GM12878 (cell line): ENCODE data around the gene ATF7.

Experiments used
- BHLHE40 ChIP-seq, 2 experiments: fragments of 450-650 bp in 1 of 2; IDR thresholded peaks; 2 replicates each; pipeline ENCODE4 v1.6.1; 2011 to 2017; ENCODE audit warnings: low read depth in 2 of 2, borderline replicate concordance in 1 of 2, improper control_type of control experiment in 1 of 2, low read length in 1 of 2, mild to moderate bottlenecking in 1 of 2
- EZH2 ChIP-seq: IDR thresholded peaks from 2 replicates; pipeline ENCODE4 v1.6.1; 2012; ENCODE audit warnings: low read depth, mild to moderate bottlenecking, control low read depth, inconsistent platforms, low read length, borderline replicate concordance; ENCODE audit not compliant: control insufficient read depth
- FOXM1 ChIP-seq: IDR thresholded peaks from 2 replicates; pipeline ENCODE4 v1.6.1; 2012; ENCODE audit warnings: low read depth, mild to moderate bottlenecking, inconsistent platforms, low read length, moderate library complexity
- GATAD2B ChIP-seq: fragments of 450-650 bp; conservative IDR thresholded peaks from 2 replicates; pipeline ENCODE4 v1.6.1; 2017; ENCODE audit warnings: low read depth, mild to moderate bottlenecking, moderate library complexity
- NR2C2 ChIP-seq: IDR thresholded peaks from 2 replicates; pipeline ENCODE4 v1.6.1; 2011; ENCODE audit warnings: borderline replicate concordance, low read depth; ENCODE audit not compliant: control insufficient read depth, insufficient read length
- POLR2AphosphoS5 ChIP-seq: IDR thresholded peaks from 2 replicates; pipeline ENCODE4 v1.6.1; 2011; ENCODE audit warnings: mild to moderate bottlenecking, low read length, inconsistent platforms
- POU2F2 ChIP-seq: IDR thresholded peaks from 3 replicates; pipeline ENCODE4 v1.6.1; 2011; ENCODE audit warnings: low read depth, mild to moderate bottlenecking, low read length, borderline replicate concordance
- SMAD5 ChIP-seq: IDR thresholded peaks from 2 replicates; pipeline ENCODE4 v1.6.1; 2016; ENCODE audit warnings: antibody characterized with exemption, low read depth
- SPI1 ChIP-seq: IDR thresholded peaks from 2 replicates; pipeline ENCODE4 v1.6.1; 2011; ENCODE audit warnings: low read depth, mild to moderate bottlenecking, low read length, moderate library complexity, borderline replicate concordance; ENCODE audit not compliant: insufficient read depth
- TF ChIP-seq, protein P1 (sequence below): IDR thresholded peaks from 2 replicates; pipeline ENCODE4 v1.6.1; 2011; ENCODE audit warnings: borderline replicate concordance, low read depth, mild to moderate bottlenecking, moderate library complexity, mixed read lengths, low read length; ENCODE audit not compliant: insufficient read depth; ENCODE audit errors: extremely low read length
- TF ChIP-seq, protein P2 (sequence below): IDR thresholded peaks from 2 replicates; pipeline ENCODE4 v1.6.1; 2012; ENCODE audit warnings: mild to moderate bottlenecking, low read depth, low read length
- TF ChIP-seq, protein P3 (sequence below): fragments of 450-650 bp; IDR thresholded peaks from 2 replicates; pipeline ENCODE4 v1.6.1; 2017; ENCODE audit warnings: antibody characterized with exemption, mild to moderate bottlenecking, moderate library complexity
- TF ChIP-seq, protein P4 (sequence below), 3 experiments: IDR thresholded peaks in 2 of 3; conservative IDR thresholded peaks in 1 of 3; 2 replicates each; pipeline ENCODE4 v1.5.1; 2011; ENCODE audit warnings: low read depth in 3 of 3, low read length in 3 of 3, mild to moderate bottlenecking in 3 of 3, control low read depth in 2 of 3, moderate library complexity in 2 of 3, inconsistent platforms in 1 of 3, mixed read lengths in 1 of 3; ENCODE audit not compliant: control insufficient read depth in 2 of 3, insufficient read depth in 1 of 3; ENCODE audit errors: extremely low read depth in 1 of 3

DNA sequence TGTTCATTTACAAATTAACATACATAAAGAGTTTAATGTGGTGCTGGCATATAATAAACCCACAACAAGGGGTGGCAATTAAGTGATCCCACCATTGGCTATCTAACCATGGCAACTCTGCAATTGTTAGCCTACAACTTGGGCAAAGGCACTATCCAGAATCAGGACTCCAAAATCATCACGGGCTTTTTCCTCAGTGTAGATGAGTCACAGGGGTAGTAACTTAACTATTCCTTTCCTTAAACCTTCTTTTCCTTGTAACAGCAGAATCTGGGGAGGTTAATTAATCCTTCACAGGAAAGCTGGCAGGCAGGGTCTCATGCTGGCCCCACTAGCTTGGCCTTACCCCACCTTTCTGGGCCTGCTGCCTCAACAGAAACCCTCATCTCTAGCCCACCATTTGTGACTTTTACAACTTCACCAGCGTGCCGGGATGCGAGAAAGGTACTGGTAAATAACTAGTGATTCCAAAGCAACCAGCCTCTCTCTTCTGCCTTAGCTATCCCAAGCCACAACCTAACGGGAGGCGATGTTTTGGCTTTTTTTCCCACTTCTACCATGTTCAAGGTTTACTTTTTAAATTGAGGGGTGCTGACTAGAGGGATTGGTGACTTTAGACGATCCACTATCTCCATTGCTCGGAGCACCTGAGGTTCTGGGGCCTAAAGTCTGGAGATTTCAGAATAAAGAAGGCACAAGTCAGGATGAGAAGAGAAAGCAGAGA lies 49.0 kb upstream of the ATF7 start:
- TF ChIP-seq, protein P1, sequence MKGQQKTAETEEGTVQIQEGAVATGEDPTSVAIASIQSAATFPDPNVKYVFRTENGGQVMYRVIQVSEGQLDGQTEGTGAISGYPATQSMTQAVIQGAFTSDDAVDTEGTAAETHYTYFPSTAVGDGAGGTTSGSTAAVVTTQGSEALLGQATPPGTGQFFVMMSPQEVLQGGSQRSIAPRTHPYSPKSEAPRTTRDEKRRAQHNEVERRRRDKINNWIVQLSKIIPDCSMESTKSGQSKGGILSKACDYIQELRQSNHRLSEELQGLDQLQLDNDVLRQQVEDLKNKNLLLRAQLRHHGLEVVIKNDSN, result no peak
- no peak for TF ChIP-seq EZH2
- TF ChIP-seq, protein P2, sequence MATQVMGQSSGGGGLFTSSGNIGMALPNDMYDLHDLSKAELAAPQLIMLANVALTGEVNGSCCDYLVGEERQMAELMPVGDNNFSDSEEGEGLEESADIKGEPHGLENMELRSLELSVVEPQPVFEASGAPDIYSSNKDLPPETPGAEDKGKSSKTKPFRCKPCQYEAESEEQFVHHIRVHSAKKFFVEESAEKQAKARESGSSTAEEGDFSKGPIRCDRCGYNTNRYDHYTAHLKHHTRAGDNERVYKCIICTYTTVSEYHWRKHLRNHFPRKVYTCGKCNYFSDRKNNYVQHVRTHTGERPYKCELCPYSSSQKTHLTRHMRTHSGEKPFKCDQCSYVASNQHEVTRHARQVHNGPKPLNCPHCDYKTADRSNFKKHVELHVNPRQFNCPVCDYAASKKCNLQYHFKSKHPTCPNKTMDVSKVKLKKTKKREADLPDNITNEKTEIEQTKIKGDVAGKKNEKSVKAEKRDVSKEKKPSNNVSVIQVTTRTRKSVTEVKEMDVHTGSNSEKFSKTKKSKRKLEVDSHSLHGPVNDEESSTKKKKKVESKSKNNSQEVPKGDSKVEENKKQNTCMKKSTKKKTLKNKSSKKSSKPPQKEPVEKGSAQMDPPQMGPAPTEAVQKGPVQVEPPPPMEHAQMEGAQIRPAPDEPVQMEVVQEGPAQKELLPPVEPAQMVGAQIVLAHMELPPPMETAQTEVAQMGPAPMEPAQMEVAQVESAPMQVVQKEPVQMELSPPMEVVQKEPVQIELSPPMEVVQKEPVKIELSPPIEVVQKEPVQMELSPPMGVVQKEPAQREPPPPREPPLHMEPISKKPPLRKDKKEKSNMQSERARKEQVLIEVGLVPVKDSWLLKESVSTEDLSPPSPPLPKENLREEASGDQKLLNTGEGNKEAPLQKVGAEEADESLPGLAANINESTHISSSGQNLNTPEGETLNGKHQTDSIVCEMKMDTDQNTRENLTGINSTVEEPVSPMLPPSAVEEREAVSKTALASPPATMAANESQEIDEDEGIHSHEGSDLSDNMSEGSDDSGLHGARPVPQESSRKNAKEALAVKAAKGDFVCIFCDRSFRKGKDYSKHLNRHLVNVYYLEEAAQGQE, result no peak
- TF ChIP-seq SMAD5, result no peak
- no peak for TF ChIP-seq POLR2AphosphoS5
- no peak for TF ChIP-seq BHLHE40 (IDR thresholded peaks at IDR 0.05; ENCODE audit: borderline replicate concordance in 1 of 2, low read depth in 2 of 2, low read length in 1 of 2)
- TF ChIP-seq, protein P3, sequence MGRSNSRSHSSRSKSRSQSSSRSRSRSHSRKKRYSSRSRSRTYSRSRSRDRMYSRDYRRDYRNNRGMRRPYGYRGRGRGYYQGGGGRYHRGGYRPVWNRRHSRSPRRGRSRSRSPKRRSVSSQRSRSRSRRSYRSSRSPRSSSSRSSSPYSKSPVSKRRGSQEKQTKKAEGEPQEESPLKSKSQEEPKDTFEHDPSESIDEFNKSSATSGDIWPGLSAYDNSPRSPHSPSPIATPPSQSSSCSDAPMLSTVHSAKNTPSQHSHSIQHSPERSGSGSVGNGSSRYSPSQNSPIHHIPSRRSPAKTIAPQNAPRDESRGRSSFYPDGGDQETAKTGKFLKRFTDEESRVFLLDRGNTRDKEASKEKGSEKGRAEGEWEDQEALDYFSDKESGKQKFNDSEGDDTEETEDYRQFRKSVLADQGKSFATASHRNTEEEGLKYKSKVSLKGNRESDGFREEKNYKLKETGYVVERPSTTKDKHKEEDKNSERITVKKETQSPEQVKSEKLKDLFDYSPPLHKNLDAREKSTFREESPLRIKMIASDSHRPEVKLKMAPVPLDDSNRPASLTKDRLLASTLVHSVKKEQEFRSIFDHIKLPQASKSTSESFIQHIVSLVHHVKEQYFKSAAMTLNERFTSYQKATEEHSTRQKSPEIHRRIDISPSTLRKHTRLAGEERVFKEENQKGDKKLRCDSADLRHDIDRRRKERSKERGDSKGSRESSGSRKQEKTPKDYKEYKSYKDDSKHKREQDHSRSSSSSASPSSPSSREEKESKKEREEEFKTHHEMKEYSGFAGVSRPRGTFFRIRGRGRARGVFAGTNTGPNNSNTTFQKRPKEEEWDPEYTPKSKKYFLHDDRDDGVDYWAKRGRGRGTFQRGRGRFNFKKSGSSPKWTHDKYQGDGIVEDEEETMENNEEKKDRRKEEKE, result no peak
- TF ChIP-seq, protein P4, sequence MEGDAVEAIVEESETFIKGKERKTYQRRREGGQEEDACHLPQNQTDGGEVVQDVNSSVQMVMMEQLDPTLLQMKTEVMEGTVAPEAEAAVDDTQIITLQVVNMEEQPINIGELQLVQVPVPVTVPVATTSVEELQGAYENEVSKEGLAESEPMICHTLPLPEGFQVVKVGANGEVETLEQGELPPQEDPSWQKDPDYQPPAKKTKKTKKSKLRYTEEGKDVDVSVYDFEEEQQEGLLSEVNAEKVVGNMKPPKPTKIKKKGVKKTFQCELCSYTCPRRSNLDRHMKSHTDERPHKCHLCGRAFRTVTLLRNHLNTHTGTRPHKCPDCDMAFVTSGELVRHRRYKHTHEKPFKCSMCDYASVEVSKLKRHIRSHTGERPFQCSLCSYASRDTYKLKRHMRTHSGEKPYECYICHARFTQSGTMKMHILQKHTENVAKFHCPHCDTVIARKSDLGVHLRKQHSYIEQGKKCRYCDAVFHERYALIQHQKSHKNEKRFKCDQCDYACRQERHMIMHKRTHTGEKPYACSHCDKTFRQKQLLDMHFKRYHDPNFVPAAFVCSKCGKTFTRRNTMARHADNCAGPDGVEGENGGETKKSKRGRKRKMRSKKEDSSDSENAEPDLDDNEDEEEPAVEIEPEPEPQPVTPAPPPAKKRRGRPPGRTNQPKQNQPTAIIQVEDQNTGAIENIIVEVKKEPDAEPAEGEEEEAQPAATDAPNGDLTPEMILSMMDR (IDR thresholded peaks at IDR 0.05 in 2 of 3, conservative IDR thresholded peaks at IDR 0.05 in 1 of 3; ENCODE audit: control insufficient read depth in 2 of 3, extremely low read depth in 1 of 3, insufficient read depth in 1 of 3, low read depth in 3 of 3, low read length in 3 of 3), result no peak
- no peak for TF ChIP-seq POU2F2
- no peak for TF ChIP-seq SPI1
- no peak for TF ChIP-seq NR2C2
- TF ChIP-seq GATAD2B, result no peak
- TF ChIP-seq FOXM1, result no peak
